ENCODE data around the gene EBF3. TPM values are rescaled to one million over a fixed set of nuclear protein-coding genes. Genes with fewer than 3 reads are reported as not detected.

EBF3 gene
- total RNA-seq, 4 donors from 2014 or later = 5.5 to 10.4 (median 8.2) TPM

- ATAC-seq = no peak
- intact Hi-C loops (cut with DNase I; ENCODE audit: low total_unique reads) = no loop called here
- no peak overlapping the region for H3K27ac ChIP-seq
- H3K27me3 ChIP-seq = no peaks in the 10 kb centered on the region
- H3K9me3 ChIP-seq = no peaks in the 10 kb centered on the region
- in situ Hi-C loops (cut with MboI; ENCODE audit: low sequenced_read_pairs in 4 of 4) = no loop called here
- no peak for TF ChIP-seq CTCF (IDR thresholded peaks at IDR 0.05 in 4 of 5, conservative IDR thresholded peaks at IDR 0.05 in 1 of 5)
- TF ChIP-seq POLR2A (IDR thresholded peaks at IDR 0.05) = no peak
- no peak for DNase-seq
- H3K4me3 ChIP-seq = no peak overlapping the region
- no peaks in the 10 kb centered on the region for H3K4me1 ChIP-seq
- no peaks in the 10 kb centered on the region for H3K36me3 ChIP-seq
Measured at GRCh38 chr10:129864601-129865126, 99.4 kb downstream of the EBF3 start.

- intact Hi-C loops (cut with DNase I; ENCODE audit: low total_unique reads) = no loop called here
- H3K27me3 ChIP-seq = no peaks in the 10 kb centered on the region
- H3K9me3 ChIP-seq = no peaks in the 10 kb centered on the region
- no peaks in the 10 kb centered on the region for H3K4me1 ChIP-seq
- DNase-seq (no peak), ATAC-seq (no peak)
- no peak overlapping the region for H3K27ac ChIP-seq
- no peak overlapping the region for H3K4me3 ChIP-seq
- TF ChIP-seq CTCF (IDR thresholded peaks at IDR 0.05 in 4 of 5, conservative IDR thresholded peaks at IDR 0.05 in 1 of 5) (no peak), POLR2A (IDR thresholded peaks at IDR 0.05) (no peak)
- H3K36me3 ChIP-seq = no peaks in the 10 kb centered on the region
- in situ Hi-C loops (cut with MboI; ENCODE audit: low sequenced_read_pairs in 4 of 4) = no loop called here
Measured at GRCh38 chr10:129864082-129864481, 100.0 kb downstream of the EBF3 start.

- Histone ChIP-seq H3K9me3 (no peaks in the 10 kb centered on the region), H3K27ac (no peak overlapping the region), H3K27me3 (no peaks in the 10 kb centered on the region), H3K4me3 (no peak overlapping the region), H3K4me1 (no peaks in the 10 kb centered on the region), H3K36me3 (no peaks in the 10 kb centered on the region)
- in situ Hi-C loops (cut with MboI; ENCODE audit: low sequenced_read_pairs in 4 of 4) = no loop called here
- no peak for TF ChIP-seq POLR2A (IDR thresholded peaks at IDR 0.05)
- no peak for TF ChIP-seq CTCF (IDR thresholded peaks at IDR 0.05 in 4 of 5, conservative IDR thresholded peaks at IDR 0.05 in 1 of 5)
- DNase-seq (no peak), ATAC-seq (no peak)
- intact Hi-C loops (cut with DNase I; ENCODE audit: low total_unique reads) = no loop called here
Measured at GRCh38 chr10:129863201-129863663, 100.8 kb downstream of the EBF3 start.

- Histone ChIP-seq H3K27ac (no peak overlapping the region), H3K4me3 (no peak overlapping the region), H3K4me1 (no peaks in the 10 kb centered on the region), H3K36me3 (no peaks in the 10 kb centered on the region), H3K27me3 (no peaks in the 10 kb centered on the region), H3K9me3 (no peaks in the 10 kb centered on the region)
- TF ChIP-seq CTCF (IDR thresholded peaks at IDR 0.05 in 4 of 5, conservative IDR thresholded peaks at IDR 0.05 in 1 of 5) (no peak), POLR2A (IDR thresholded peaks at IDR 0.05) (no peak)
- intact Hi-C loops (cut with DNase I; ENCODE audit: low total_unique reads) (no loop called here), in situ Hi-C loops (cut with MboI; ENCODE audit: low sequenced_read_pairs in 4 of 4) (no loop called here)
- DNase-seq (no peak), ATAC-seq (no peak)
Measured at GRCh38 chr10:129861776-129862531, 102.1 kb downstream of the EBF3 start.

All from gastrocnemius medialis (tissue), 4 donors.